HG03280 (cell line): ENCODE measurements around the gene CCDC148.

Source experiments
- ATAC-seq: cut with Tn5 transposase; IDR thresholded peaks from one replicate; pipeline ENCODE4 v1.9.1; 2021; ENCODE audit warnings: mild to moderate bottlenecking, moderate library complexity; ENCODE audit not compliant: unreplicated experiment

The CCDC148 gene

DNA sequence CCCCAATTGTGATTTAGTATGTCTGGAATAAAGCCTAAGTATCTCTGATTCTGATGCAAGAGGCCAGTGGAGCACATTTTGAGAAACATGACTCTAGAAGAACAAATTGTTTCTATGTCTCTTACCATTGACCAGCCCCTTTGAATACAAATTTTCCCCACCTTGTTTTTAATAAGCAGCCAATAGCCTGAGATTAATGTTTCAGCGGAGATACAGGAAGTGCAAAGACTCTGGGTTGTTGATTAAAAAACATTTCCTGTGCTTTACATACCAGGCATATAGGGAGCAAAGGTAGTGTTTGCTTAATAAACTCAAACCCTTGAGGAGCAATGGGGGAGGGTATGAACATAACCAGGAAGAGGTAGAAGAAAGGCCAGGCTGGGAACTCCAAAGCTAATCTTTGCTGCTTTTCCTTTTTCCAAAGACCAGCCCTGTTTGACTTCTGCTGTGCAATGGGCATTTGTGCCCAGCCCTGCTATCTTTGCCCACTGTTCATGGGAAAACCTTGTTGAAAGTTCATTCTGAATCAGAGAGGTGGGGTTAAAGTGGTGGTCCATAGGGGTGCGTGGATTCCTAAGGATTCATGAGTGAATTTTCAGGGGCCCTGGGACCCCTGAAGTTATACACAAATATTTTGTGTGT lies 325.6 kb downstream of the CCDC148 start:
- no peak for ATAC-seq

DNA sequence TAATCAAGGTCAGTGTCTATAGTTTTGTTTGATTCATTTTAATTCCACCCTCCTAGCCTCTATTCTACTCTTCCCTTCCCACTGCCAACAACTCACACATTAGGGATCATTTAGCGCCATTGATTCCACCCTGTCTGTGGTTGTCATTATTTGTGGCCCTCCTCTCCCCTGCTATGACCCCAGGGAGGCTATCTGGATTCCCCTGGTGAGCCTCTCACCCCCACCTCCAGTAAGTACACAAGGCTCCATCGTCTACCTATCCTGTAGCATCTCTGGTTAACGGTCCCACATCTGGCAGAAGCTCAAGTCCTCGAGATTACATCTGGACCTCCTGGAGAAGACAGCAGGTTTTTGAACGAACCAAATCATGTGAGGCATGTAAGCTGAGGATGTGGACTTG lies 327.5 kb downstream of the CCDC148 start:
- ATAC-seq: no peak

DNA sequence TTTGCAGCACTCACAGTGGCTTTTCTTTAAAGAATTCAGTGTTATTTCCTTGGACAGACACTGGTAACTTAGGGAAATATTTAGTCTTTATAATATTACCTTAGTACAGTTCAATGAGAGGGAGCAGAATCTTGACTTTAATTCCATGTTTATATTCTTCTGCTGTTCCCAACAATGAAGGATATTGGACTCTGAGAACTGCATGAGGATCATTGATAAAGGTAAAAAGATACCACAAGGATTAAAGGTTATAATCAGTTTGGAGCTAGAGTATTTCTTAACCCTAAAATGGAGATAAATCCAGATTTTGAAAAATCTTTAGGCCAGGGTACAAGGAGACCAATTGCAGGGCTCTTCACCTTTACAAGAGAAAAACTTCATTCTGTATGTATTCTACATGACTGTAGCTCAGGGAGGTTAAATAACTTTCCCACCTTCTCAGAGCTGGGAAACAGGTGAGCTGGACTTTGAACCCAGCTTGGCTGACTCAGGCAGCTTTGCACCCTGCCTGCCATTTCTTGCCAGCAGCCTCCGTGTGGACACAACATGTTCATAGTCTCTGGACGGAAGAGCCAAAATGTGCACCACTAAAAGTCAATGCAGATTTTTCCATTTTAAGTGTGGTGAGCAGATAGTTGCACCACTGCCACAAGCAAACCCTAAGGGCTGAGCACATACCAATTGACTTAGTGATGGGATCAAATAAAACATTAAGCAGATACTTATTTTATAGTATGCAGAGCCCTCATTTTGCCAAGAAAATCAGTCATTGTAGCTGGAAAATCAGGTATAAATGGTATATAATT lies 328.2 kb downstream of the CCDC148 start:
- no peak for ATAC-seq

DNA sequence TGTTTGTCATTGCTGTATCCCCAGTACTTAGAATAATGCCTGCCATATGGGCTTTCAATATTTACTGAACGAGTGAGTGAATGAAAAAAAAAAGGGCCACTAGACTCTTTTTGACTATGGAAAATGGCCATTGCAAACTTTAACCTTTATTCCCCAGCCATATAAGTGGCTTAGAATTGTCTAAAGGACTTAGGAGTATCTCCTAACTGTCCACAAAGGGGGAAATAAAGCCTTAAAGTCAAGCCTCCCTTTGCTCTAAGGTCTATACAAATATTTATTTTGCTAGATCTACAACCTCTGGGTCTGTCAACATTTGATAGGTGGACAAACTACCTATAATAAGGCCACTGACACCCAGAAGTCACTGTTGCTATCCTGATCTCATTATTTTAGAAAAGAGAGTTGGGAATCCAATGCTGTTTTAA lies 329.2 kb downstream of the CCDC148 start:
- no peak for ATAC-seq

DNA sequence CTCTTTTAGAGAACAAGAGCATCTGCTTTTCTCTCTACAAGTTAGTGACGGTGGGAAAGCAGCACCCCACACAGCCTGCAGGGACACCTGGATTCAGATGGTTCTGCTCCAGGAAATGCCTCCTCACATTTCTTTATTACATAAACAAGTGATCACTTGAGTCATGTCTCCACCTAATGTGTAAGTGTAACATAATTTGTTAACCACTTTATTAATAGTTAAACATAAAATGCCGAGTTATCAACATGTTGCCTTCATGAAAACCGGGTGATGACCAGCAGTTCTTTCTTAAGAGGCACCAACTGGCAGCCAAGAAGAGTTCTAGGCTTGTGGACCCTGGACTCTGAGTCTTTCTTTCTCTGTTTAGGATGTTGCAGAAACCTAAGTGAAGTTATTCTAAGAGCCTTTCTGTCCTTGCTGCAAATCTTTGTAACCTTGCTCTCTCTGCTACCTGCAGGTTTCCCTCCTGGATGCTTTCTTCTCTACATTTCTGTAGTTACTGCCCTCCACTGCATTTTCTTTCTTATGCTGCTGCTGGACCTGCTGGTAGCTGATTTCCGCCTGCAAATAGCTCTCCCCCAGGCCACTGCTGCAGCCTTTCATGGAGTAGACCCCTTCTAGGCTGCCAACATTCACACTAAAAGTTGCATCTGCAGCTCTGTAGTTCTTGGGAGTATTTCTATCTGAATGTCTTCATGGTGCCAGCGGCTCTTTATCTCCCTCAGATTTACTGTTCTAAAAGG lies 330.6 kb downstream of the CCDC148 start:
- ATAC-seq: no peak

DNA sequence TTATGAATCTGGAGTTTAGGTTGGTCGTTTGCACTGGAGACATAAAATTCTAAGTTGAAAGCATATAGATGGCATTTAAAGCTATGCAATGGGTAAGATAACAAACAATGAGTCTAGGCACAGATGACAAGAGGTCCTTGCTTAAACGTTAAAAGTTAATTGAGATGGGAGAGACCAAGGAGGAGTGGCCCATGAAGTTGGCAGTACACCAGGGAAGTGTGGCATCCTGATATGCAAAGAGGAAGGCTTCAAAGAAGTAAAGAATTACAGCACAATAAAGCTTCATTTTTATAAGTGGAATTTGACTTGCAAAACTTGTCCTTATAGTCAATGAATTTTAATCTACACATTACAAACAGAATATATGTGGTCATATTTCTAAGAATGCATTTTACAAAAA lies 331.7 kb downstream of the CCDC148 start:
- no peak for ATAC-seq
